HG02610 (cell line): Measurements from ENCODE around the gene AGPS.
"Not testable (repeated sequence)": the region's sequence is repeated elsewhere in the genome, so short reads cannot be mapped to it uniquely, and the experiment has no call there.

Experiments
- ATAC-seq: cut with Tn5 transposase; IDR thresholded peaks from one replicate; pipeline ENCODE4 v1.9.1; 2021; ENCODE audit warnings: mild to moderate bottlenecking, moderate library complexity; ENCODE audit not compliant: unreplicated experiment

Gene AGPS

DNA sequence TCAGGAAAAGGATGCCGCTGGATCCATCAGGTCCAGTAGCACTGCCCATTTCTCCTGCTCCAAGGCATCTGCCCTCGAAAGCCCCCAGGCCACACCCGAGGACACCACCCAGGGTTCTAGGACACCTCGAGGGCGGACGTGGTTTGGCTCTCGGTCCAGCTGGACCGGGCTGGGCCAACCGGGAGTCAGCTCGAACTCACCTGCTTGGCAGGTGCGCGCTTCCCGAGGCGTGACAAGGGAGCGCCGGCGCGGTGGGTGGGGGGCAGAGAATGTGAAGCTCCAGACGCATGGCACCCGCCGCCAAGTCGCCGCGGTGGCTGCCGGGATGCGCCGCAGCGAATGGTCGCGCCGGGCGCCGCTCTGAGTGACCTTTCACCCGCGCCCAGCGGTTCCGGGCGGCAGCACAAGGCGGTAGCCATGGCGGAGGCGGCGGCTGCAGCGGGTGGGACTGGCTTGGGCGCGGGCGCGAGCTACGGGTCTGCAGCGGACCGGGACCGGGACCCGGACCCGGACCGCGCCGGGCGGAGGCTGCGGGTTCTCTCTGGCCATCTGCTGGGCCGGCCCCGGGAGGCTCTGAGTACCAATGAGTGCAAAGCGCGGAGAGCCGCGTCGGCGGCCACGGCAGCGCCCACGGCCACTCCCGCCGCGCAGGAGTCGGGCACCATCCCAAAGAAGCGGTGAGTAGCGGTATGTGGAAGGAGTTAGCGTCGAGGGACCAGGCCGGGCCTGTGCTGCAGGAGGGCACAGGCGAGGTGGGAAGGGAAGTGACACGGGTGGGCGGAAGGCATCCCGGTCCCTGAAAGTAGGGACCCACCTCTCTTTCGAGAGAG lies at the start of gene AGPS:
Gene AGPS, plus strand, starts transcription at position 401 of the 830 bp plus-strand sequence. Its CDS starts 17 bp downstream, at position 418.
- ATAC-seq = peak; percentile 86

DNA sequence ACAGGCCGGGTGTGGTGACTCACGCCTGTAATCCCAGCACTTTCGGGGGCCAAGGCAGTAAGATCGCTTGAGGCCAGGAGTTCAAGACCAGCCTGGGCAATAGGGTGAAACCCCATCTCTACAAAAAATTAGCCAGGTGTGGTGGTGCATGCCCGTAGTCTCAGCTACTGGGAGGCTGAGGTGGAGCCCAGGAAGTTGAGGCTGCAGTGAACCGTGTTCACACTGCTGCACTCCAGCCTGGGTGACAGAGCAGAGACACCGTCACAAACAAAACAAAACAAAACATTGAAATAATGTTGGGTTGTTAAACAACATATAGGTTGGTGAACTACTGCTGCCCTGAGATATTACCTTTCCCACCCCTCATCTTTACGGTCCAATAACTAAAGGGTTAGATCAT lies 48.8 kb upstream of the AGPS start:
- ATAC-seq = no peak

DNA sequence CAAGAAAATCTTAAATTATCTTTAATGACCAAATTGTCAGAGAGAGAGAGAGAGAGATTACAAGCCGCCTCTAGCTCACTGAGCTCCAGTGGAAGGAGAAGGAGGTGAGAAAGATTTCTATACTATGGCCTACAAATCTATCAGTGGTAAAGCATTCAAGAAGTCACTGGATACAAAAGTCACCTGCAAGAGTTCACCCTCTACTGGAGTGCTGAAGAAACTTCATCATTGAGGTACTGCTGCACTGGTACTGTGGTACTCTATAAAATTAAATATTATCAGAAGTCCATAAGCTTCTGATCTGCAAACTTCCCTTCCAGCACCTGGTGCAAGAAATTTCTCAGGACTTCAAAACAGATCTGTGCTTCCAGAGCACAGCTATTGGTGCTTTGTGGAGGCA lies 48.3 kb upstream of the AGPS start:
- no peak for ATAC-seq

DNA sequence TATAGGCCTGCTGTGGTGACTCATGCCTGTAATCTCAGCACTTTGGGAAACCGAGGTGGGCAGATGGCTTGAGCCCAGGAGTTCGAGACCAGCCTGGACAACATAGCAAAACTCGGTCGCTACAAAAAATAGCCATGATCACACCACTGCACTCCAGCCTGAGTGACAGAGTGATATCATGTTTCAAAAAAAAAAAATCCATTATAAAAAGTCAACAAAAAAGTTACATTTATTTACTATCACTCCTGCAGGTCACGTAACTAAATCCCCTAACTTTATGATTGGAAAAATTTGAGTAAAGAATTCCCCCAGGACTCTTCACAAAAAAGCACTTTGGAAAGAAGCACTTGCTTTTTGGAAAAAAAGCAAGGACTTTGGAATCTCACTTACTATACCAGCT lies 46.4 kb upstream of the AGPS start:
- ATAC-seq = no peak

DNA sequence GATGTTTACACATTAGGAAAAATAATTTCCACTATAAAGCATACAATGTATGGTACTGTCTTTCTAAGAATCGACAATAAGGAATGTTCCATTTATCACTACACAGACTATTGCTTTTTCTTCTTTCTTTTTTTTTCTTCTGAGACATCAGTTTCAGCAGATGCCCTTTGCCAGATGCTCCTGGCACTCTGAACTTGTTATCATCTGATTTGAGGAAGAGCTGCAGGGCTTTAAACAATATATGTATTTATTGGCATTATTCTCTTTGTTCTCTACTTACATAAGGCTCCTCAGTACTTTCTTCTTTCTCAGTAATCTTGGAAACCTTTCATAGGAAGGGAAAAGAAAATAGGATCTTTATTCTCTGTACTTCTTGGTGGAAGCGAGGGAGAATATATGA lies 45.0 kb upstream of the AGPS start:
- ATAC-seq = no peak

DNA sequence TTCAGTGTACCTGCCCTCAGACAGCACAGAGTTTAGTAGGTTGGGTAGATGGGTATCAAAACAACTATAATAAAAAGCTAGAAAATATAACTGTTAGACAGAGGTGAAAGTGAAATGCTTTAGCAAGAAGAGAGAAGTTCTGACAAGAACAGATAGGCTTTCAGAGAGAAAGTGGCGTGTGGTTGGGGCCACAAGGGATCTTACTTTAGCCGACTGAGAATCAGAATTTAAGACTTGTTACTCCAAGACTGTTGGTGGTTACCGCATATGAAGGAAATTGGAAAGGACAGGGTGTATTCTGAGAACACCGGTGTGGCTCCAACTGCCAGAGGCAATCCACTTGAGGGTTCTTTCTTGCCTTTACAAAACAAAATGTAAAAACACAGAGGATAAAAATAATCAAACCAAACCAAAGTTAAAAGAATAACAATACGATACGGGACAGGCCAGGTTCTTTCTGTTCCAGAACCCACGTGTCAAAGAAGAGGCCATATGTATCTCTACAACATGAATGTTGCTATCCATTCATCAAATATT lies 44.4 kb upstream of the AGPS start:
- no peak for ATAC-seq

DNA sequence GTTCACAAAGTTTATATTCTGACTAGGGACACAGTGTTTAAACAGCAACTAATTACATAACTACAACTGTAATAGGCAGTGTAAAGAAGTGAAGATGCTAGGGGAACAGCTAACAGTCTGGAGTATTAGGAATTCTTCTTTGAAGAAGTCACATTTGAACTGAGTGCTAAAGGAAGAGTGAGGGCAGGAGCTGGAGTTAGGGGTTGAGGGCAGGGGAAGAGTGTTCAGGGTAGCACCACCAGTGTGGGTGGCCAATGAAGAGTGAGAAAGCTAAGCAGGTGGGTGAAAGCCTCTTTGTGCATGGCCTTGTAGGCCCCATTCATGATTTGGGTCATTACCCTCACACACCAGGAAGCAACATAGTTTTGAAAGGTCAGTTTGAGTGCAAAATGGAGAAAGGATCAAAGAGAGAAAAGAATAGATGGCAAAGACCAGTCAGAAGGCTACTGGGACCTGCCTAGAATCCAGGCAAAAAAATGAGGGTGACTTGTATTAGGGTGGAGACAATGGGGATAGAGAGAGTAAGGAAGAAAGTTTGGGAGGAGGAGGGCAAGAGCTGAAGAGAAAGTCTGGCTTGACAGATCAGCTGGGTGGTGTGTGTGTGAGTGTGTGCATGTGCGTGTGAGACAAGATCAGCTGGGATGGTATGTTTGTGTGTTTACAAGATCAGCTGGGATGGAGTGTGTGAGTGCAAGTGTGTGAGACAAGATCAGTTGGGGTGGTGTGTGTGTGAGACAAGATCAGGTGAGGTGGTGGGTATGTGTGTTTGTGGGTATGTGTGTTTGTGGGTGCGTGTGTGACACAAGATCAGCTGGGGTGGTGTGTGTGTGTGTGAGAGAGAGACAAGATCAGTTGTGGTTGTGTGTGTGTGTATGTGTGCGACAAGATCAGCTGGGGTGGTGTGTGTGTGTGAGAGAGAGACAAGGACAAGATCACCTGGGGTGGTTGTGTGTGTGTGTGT lies 43.6 kb upstream of the AGPS start:
- no peak for ATAC-seq

DNA sequence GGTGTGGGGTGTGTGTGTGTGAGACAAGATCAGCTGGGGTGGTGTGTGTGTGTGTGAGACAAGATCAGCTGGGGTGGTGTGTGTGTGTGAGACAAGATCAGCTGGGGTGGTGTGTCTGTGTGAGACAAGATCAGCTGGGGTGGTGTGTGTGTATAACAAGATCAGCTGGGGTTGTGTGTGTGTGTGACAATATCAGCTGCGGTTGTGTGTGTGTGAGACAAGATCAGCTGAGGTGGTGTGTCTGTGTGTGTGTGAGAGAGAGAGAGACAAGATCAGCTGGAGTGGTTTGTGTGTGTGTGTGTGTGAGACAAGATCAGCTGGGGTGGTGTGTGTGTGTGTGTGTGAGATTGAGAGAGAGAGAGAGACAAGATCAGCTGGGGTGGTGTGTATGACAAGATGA lies 41.9 kb upstream of the AGPS start:
- ATAC-seq = not testable (repeated sequence)

DNA sequence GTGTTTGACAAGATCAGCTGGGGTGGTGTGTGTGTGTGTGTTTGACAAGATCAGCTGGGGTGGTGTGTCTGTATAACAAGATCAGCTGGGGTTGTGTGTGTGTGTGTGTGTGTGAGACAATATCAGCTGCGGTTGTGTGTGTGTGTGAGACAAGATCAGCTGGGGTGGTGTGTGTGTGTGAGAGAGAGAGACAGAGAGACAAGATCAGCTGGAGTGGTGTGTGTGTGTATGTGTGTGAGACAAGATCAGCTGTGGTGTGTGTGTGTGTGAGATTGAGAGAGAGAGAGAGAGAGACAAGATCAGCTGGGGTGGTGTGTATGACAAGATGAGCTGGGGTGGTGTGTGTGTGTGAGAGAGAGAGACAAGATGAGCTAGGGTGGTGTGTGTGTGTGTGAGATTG lies 41.5 kb upstream of the AGPS start:
- ATAC-seq = not testable (repeated sequence)

DNA sequence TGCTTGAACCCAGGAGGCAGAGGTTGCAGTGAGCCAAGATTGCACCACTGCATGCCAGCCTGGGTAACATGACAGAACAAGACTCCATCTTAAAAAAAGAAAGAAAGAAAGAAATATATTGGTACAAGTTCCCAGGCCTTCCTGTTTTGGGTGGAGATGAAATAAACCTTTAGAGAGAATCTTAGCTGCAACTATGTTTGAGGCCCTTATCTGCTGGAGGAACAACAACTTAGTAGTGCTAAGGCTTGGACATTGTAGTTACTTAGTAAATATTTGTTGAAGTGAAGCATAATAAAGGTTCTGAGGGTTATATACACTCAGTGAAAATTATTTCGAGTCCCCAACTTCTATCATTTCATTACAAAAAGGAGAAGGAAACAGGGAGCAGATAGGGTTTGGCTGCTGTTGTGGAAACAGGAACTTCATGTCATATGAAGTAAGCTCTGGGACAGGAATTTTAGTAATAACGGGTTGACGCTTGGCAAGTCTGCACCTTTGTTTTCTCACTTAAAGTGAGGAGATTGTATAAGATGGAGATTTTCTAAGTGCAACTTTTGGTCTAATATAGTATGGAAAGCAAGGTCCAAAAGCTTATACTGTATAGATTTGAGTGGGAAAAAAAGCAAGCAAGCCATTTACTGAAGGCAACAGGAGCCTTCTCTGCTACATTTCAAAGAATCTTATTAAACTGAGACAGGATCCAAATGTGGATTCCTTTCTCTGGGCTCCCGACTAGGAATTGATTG lies 40.0 kb upstream of the AGPS start:
- ATAC-seq = no peak

DNA sequence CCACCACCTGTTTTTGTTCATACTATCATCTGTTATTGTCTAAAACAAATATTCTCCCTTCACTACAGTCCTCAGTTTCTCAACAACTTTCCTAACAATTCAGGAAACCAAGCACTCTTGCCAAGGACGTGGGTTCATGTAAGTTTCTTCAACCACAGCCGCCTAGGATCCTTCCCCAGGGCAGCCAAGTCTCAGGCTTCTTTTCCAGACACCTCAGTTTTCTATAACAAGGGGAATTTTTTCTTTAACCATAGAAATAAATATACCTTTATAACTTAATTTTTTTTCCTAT lies 39.4 kb upstream of the AGPS start:
- no peak for ATAC-seq

DNA sequence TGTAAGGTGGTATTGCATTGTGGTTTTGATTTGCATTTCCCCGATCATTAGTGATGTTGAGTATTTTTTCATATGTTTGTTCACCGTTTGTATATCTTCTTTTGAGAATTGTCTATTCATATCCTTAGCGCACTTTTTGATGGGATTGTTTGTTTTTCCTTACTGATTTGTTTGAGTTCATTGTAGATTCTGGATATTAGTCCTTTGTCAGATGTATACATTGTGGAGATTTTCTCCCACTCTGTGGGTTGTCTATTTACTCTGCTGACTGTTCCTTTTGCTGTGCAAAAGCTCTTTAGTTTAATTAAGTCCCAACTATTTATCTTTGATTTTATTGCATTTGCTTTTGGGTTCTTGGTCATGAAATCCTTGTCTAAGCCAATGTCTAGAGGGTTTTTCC lies 38.0 kb upstream of the AGPS start:
- not testable (repeated sequence) for ATAC-seq

DNA sequence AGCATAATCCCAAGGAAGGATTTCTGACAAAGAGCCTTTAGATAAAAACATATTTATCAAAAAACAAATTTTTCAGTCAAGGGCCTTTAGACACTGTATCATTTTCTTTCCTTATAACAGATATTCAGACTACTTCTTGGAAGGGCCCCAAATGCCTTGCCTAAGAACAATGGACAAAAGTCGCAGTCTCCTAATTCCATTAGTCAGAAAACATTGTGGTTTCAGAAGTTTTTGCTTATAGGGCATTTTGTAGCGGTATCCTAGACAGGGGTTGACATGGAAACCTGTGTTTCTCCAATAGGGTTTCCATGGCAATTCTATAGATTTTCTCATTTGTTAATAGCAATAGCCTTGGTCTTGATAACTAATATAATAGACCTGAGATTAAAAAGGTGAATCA lies 36.7 kb upstream of the AGPS start:
- no peak for ATAC-seq

DNA sequence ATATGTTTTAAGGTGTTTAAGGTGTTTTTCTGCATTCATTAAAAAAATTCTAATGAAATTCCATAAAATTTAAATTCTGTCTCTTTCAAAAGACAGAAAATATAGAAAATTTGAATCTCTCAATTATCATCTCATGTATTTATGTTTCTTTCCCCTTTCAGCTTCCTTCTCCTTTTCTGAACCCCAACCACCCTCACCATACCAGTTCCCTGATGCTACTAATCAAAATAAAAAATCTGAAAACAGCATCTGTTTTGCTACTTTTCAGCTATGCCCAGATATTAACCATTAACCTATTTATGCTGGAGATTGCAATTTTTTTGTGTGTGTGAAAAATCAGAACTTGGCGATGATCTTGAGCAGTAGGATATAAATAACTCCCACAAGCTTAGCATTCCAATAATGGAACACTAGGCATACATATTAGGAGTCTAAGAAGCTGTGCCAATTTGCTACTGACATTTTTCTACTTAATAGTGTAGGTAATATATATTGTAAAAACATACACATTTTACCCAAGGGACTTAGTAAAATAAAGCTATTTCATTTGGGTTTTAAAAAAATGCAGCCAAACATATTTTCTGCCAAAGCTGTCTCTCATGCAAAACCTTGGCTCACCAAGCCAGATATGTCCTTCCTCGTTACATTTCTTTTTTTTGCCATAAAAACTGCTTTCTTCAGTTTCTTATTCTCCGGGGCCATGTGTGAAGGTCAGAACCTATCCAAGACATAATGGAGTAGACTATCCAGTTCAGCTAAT lies 32.6 kb upstream of the AGPS start:
- no peak for ATAC-seq

DNA sequence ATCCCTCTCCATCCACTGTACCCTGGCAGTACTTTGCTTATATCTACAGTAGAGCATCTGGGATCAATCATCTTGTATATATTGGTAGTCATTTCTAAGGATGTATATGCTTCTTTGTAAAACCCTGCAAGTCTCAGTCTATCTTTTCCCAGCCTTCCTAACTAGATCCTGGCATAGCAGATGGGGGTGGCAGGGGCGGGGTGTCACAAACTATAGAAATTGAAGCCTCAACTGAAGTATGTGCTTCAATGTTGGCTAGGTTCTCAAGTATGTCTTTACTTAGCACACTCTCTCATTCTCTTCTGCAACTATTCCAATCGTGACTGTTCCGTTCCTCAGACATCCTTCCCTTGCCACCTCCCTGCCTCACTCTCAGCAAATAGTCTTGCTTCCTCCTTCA lies 30.1 kb upstream of the AGPS start:
- no peak for ATAC-seq

DNA sequence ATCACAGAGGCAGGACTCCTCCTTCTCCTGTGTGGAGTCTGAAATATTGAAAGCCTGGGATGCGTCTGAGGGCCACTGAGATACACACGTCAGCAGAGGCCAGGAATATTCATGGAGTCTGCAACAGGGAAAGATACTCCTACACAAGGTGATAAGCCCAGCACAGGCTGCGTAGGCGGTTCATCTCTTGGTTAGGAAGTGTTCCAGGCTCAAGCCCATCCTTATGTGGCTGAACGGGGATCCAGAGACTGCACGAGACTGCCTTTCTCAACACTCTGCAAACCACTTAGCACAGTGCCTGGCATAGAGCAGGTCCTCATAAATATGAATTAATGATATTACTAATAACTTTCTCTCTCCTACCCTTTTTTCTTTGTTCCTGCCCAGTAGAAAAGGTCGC lies 29.2 kb upstream of the AGPS start:
- no peak for ATAC-seq

DNA sequence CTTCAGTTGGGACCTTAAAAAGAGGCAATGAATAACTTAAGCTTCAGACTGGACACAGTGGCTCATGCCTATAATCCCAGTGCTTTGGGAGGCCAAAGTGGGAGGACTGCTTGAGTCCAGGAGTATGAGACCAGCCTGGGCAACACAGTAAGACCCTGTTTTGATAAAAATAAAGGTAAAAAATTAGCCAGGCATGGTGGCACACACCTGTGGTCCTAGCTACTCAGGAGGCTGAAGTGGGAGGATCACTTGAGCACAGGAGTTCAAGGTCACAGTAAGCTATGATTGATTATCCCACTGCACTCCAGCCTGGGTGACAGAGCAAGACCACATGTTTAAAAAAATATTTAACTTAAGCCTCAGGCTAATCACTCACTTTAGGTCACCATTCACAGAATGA lies 26.8 kb upstream of the AGPS start:
- not testable (repeated sequence) for ATAC-seq

DNA sequence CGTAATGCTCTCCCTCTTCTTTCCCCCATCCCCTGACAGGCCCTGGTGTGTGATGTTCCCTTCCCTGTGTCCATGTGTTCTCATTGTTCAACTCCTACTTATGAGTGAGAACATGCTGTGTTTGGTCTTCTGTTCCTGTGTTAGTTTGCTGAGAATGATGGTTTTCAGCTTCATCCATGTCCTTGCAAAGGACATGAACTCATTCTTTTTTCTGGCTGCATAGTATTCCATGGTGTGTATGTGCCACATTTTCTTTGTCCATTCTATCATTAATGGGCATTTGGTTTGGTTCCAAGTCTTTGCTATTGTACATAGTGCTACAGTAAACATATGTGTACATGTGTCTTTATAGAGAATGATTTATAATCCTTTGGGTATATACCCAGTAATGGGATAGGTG lies 24.6 kb upstream of the AGPS start:
- not testable (repeated sequence) for ATAC-seq

DNA sequence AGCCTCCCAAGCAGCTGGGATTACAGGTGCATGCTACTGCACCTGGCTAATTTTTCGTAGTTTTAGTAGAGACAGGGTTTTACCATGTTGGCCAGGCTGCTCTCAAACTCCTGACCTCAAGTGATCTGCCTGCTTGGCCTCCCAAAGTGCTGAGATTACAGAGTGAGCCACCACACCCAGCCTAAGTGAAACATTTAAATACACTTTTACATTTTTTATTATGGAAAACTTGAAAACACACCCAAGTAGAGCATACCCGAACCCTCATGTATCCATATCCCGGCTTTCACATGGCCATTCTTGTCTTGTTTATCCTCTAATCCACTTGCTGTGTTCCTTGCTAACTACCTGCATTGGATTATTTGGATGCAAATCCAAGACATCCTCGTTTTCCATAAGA lies 13.2 kb upstream of the AGPS start:
- no peak for ATAC-seq

DNA sequence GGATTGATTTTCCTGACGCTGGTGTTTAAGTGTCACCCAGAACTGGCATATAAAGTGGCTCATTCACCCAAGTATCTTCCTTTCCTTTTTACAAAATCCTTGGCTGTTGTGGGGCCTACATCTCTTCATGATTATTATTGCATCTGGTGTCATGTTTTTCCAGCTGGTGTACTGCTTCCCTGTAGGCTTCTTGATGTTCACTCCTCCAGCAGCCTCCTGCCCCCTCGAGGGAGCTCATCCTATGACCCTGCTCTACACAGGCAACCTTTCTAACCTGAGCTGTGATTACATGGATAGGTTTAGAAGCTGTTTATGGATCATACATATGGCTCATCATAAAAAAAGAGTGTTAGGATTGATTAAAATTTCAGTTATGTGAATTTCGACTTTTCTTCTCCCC lies 12.4 kb upstream of the AGPS start:
- no peak for ATAC-seq
